Activated naive CD4-positive, alpha-beta T cell treated with anti-CD3 and anti-CD28 coated beads, Interleukin-2, amount 10 ng/mL, durations not matched to agents 7 days and 5 days (primary cell): ENCODE data around the gene CORO1C.
"Not testable (repeated sequence)": the region's sequence is repeated elsewhere in the genome, so short reads cannot be mapped to it uniquely, and the experiment has no call there.

Experiments used
- CTCF ChIA-PET: fragments of 350-600 bp; sonication (Branson Sonifier 250); formaldehyde crosslinking; loops from one replicate; lab custom pipeline; 2021; ENCODE audit warnings: antibody characterized with exemption; lab: Charles Lee
- DNase-seq: peaks from one replicate; pipeline ENCODE4 v3.0.0-alpha.2; 2020
- H3K27ac Mint-ChIP-seq: one replicate; pipeline ENCODE4 v1.8.0; 2021; ENCODE audit warnings: mild to moderate bottlenecking, moderate library complexity, mixed read lengths
- H3K27me3 Mint-ChIP-seq: one replicate; pipeline ENCODE4 v1.8.0; 2021; ENCODE audit warnings: mild to moderate bottlenecking, mixed read lengths
- H3K36me3 Mint-ChIP-seq: one replicate; pipeline ENCODE4 v1.8.0; 2021; ENCODE audit warnings: mixed read lengths
- H3K4me1 Mint-ChIP-seq: one replicate; pipeline ENCODE4 v1.8.0; 2021; ENCODE audit warnings: mixed read lengths
- H3K4me3 Mint-ChIP-seq: one replicate; pipeline ENCODE4 v1.8.0; 2021; ENCODE audit warnings: mild to moderate bottlenecking, moderate library complexity, mixed read lengths
- H3K9me3 Mint-ChIP-seq: one replicate; pipeline ENCODE4 v1.8.0; 2021; ENCODE audit warnings: mixed read lengths

The CORO1C gene

GRCh38 chr12:108744021-108744897 lies 12.9 kb upstream of the CORO1C start:
- no peak for DNase-seq
- Mint-ChIP-seq H3K36me3 (no peaks in the 10 kb centered on the region), H3K27ac (no peak overlapping the region), H3K4me3 (no peak overlapping the region), H3K4me1 (no peaks in the 10 kb centered on the region), H3K27me3 (peaks cover 27% of the 10 kb centered on the region), H3K9me3 (peaks cover 2% of the 10 kb centered on the region)
- CTCF ChIA-PET: no interaction called here

DNA sequence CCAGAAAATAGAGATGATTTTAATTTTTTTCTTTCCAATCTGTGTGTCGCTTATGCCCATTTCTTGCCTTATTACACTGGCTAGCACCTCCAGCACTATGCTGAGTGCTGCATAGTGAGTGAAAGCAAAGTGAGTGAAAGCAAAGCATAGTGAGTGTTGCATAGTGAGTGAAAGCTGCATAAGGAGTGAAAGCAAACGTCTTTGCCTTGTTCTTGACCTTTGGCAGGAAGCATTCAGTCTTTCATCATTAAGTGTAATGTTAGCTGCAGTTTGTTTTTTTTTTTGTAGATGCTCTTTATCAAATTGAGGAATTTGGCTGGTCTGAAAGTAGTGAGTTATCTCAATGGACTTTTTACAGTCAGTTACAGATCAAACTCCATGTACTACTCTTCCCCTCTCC lies 6.9 kb upstream of the CORO1C start:
- CTCF ChIA-PET: no interaction called here
- Mint-ChIP-seq H3K27ac (no peak overlapping the region), H3K36me3 (no peaks in the 10 kb centered on the region), H3K9me3 (no peaks in the 10 kb centered on the region), H3K27me3 (peaks cover 19% of the 10 kb centered on the region), H3K4me3 (no peak overlapping the region), H3K4me1 (peaks cover 3% of the 10 kb centered on the region)
- no peak for DNase-seq

DNA sequence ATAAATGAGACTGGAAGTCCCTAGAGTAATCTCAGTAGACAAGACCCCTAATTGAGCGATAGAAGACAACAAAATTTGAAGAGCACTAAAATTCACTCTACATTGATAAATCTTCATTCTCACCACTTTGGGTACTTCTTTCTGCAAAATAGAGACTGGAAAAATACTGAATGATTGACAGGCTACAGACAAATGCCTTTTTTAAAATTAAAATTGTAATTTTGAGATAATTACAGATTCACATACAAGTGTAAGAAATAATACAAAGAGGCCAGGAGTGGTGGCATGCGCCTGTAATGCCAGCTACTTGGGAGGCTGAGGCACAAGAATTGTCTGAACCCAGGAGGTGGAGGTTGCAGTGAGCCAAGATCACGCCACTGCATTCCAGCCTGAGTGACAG lies 4.5 kb upstream of the CORO1C start:
- DNase-seq: no peak
- H3K27me3 Mint-ChIP-seq: peaks cover 16% of the 10 kb centered on the region
- no peak overlapping the region for H3K4me3 Mint-ChIP-seq
- no peak overlapping the region for H3K27ac Mint-ChIP-seq
- CTCF ChIA-PET: interaction anchor here (3.1 kb wide), 1 partner anchor 71 kb away, joined by 10 read pairs; no protein-coding TSS in a partner anchor
- no peaks in the 10 kb centered on the region for H3K9me3 Mint-ChIP-seq
- peaks cover 14% of the 10 kb centered on the region for H3K4me1 Mint-ChIP-seq
- H3K36me3 Mint-ChIP-seq: no peaks in the 10 kb centered on the region

DNA sequence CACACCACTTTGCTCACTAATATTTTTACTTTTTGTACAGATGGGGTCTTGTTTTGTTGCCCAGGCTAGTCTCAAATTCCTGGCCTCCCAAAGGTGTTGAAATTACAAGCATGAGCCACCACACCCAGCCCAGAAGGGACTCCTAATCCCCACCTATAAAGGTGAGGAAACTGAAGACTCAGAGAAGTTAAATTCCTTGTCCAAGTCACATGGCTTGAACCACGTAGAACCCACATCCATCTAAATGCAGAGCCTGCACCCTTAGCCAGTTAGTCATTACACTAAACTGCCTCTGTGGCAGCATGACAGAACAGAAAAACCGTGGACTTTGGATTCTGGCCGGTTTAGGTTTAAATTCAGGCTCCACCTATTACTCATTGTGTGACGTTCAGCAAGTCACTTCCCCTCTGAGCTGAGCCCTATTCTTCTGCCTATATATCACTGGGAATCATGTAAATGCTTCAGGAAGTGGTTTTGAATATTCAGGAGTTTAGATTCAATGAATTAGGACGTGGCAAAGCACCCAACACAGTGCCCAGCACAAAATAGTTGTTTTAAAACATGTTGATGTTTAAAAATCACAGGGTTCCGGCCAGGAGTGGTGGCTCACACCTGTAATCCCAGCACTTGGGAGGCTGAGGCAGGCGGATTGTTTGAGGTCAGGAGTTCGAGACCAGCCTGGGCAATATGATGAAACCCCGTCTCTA lies 3.0 kb upstream of the CORO1C start:
- H3K27me3 Mint-ChIP-seq: peaks cover 16% of the 10 kb centered on the region
- H3K4me3 Mint-ChIP-seq: no peak overlapping the region
- DNase-seq: no peak
- H3K36me3 Mint-ChIP-seq: no peaks in the 10 kb centered on the region
- no peaks in the 10 kb centered on the region for H3K9me3 Mint-ChIP-seq
- CTCF ChIA-PET: interaction anchor here (3.1 kb wide), 1 partner anchor 70 kb away, joined by 10 read pairs; no protein-coding TSS in a partner anchor
- H3K27ac Mint-ChIP-seq: no peak overlapping the region
- H3K4me1 Mint-ChIP-seq: peaks cover 25% of the 10 kb centered on the region

GRCh38 chr12:108733230-108733531 lies 1.9 kb upstream of the CORO1C start:
- H3K9me3 Mint-ChIP-seq, H3K27ac Mint-ChIP-seq, H3K36me3 Mint-ChIP-seq, DNase-seq, H3K4me3 Mint-ChIP-seq: not testable (repeated sequence)
- peaks cover 16% of the 10 kb centered on the region for H3K27me3 Mint-ChIP-seq
- H3K4me1 Mint-ChIP-seq: peaks cover 33% of the 10 kb centered on the region
- CTCF ChIA-PET: interaction anchor here (0.7 to 3.1 kb wide), 3 partner anchors 14 to 69 kb away, joined by 3 to 10 read pairs (median 6); no protein-coding TSS in a partner anchor

DNA sequence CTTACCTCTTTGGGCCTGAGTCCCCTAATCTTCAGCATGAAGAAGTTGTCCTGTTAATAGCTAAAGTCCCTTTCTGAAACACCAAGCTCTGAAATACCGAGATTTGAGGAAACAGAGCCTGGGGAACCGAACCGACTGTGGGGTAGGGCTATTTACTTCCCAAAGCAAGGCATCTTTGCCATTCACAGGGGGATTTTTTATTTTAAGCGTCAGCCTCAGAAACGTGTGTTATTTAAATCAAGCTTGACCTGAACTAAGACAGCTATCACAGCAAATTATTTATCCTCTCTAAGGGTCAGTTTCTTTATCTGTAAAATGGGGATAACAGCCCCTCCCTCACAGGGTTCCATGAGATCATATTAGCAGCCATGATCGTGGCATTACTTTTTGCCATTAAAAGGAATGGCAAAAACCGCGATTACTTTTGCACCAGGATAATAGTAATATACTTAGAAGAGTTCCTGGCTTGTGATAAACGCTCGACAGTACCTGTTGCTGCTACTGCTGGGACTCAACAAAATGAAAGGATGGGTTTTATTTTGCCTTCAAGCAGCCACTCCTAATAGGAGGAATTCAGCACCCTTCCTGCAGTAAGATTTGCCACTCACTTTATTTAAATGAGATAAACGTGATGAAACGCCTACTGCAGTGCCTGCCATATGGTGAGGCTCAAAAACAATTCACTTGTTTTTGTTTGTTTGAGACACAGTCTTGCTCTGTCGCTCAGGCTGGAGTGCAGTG lies 1.3 kb upstream of the CORO1C start:
- H3K36me3 Mint-ChIP-seq: no peaks in the 10 kb centered on the region
- H3K4me3 Mint-ChIP-seq: peak overlapping the region; percentile 89
- peaks cover 16% of the 10 kb centered on the region for H3K27me3 Mint-ChIP-seq
- H3K27ac Mint-ChIP-seq: no peak overlapping the region
- no peak for DNase-seq
- peaks cover 33% of the 10 kb centered on the region for H3K4me1 Mint-ChIP-seq
- no peaks in the 10 kb centered on the region for H3K9me3 Mint-ChIP-seq
- CTCF ChIA-PET: interaction anchor here (0.7 to 1.4 kb wide), 3 partner anchors 15 to 98 kb away, joined by 3 to 6 read pairs (median 3); no protein-coding TSS in a partner anchor

GRCh38 chr12:108731866-108732461 lies 646 bp upstream of the CORO1C start:
- CTCF ChIA-PET: interaction anchor here (0.6 to 1.4 kb wide), 3 partner anchors 68 to 586 kb away, joined by 3 to 6 read pairs (median 4); no protein-coding TSS in a partner anchor
- H3K9me3 Mint-ChIP-seq: no peaks in the 10 kb centered on the region
- peaks cover 33% of the 10 kb centered on the region for H3K4me1 Mint-ChIP-seq
- H3K4me3 Mint-ChIP-seq: peak overlapping the region; percentile 89
- peaks cover 16% of the 10 kb centered on the region for H3K27me3 Mint-ChIP-seq
- peak; percentile 98 for DNase-seq
- peak overlapping the region; percentile 93 for H3K27ac Mint-ChIP-seq
- H3K36me3 Mint-ChIP-seq: no peaks in the 10 kb centered on the region

GRCh38 chr12:108730365-108731104 lies 783 bp downstream of the CORO1C start:
- CTCF ChIA-PET: interaction anchor here (0.9 to 1.4 kb wide), 5 partner anchors 15 to 113 kb away, joined by 3 to 6 read pairs (median 3); no protein-coding TSS in a partner anchor
- DNase-seq: peak; percentile 54
- peak overlapping the region; percentile 56 for H3K27ac Mint-ChIP-seq
- no peaks in the 10 kb centered on the region for H3K9me3 Mint-ChIP-seq
- no peaks in the 10 kb centered on the region for H3K36me3 Mint-ChIP-seq
- peak overlapping the region; percentile 89 for H3K4me3 Mint-ChIP-seq
- peaks cover 16% of the 10 kb centered on the region for H3K27me3 Mint-ChIP-seq
- peaks cover 33% of the 10 kb centered on the region for H3K4me1 Mint-ChIP-seq

- DNase-seq: no peak
- CTCF ChIA-PET: interaction anchor here (0.9 to 1.4 kb wide), 5 partner anchors 14 to 112 kb away, joined by 3 to 6 read pairs (median 3); no protein-coding TSS in a partner anchor
- Mint-ChIP-seq H3K27ac (peak overlapping the region; percentile 1), H3K9me3 (no peaks in the 10 kb centered on the region), H3K4me1 (peaks cover 36% of the 10 kb centered on the region), H3K4me3 (peak overlapping the region; percentile 89), H3K27me3 (peaks cover 16% of the 10 kb centered on the region), H3K36me3 (no peaks in the 10 kb centered on the region)
These were observed 1.5 kb downstream of the CORO1C start for GRCh38 chr12:108729612-108730364.

GRCh38 chr12:108728820-108729611 lies 2.3 kb downstream of the CORO1C start:
- H3K36me3 Mint-ChIP-seq: no peaks in the 10 kb centered on the region
- H3K4me3 Mint-ChIP-seq: no peak overlapping the region
- no peak overlapping the region for H3K27ac Mint-ChIP-seq
- H3K27me3 Mint-ChIP-seq: peaks cover 16% of the 10 kb centered on the region
- CTCF ChIA-PET: interaction anchor here (0.9 to 1.1 kb wide), 4 partner anchors 12 to 64 kb away, joined by 3 to 5 read pairs (median 3); no protein-coding TSS in a partner anchor
- H3K9me3 Mint-ChIP-seq: no peaks in the 10 kb centered on the region
- no peak for DNase-seq
- H3K4me1 Mint-ChIP-seq: peaks cover 40% of the 10 kb centered on the region

GRCh38 chr12:108727868-108728735 lies 3.2 kb downstream of the CORO1C start:
- no peak for DNase-seq
- Mint-ChIP-seq H3K4me1 (peaks cover 43% of the 10 kb centered on the region), H3K27ac (no peak overlapping the region), H3K4me3 (no peak overlapping the region), H3K36me3 (no peaks in the 10 kb centered on the region), H3K9me3 (no peaks in the 10 kb centered on the region), H3K27me3 (peaks cover 15% of the 10 kb centered on the region)
- CTCF ChIA-PET: interaction anchor here (0.9 to 1.1 kb wide), 4 partner anchors 11 to 63 kb away, joined by 3 to 5 read pairs (median 3); no protein-coding TSS in a partner anchor
